GM21786 (cell line): ENCODE results near the gene SCP2D1.

Source experiments
- ATAC-seq: cut with Tn5 transposase; IDR thresholded peaks from one replicate; pipeline ENCODE4 v1.9.1; 2021; ENCODE audit not compliant: unreplicated experiment

SCP2D1 gene

GRCh38 chr20:18811904-18812303, 1.7 kb upstream of the SCP2D1 start:
- no peak for ATAC-seq

GRCh38 chr20:18815194-18815942, 1.8 kb downstream of the SCP2D1 start:
- no peak for ATAC-seq

GRCh38 chr20:18822832-18823231, 9.2 kb downstream of the SCP2D1 start:
- ATAC-seq = no peak

- ATAC-seq = no peak
Measured at GRCh38 chr20:18831830-18832499, 18.4 kb downstream of the SCP2D1 start.

- ATAC-seq = no peak
Measured at GRCh38 chr20:18832546-18833200, 19.1 kb downstream of the SCP2D1 start.

GRCh38 chr20:18835466-18836256, 22.1 kb downstream of the SCP2D1 start:
- ATAC-seq = no peak

GRCh38 chr20:18837718-18838117, 24.1 kb downstream of the SCP2D1 start:
- no peak for ATAC-seq

GRCh38 chr20:18839507-18840247, 26.1 kb downstream of the SCP2D1 start:
- no peak for ATAC-seq

GRCh38 chr20:18840248-18840645, 26.7 kb downstream of the SCP2D1 start:
- ATAC-seq = no peak

GRCh38 chr20:18845017-18845416, 31.4 kb downstream of the SCP2D1 start:
- no peak for ATAC-seq

- ATAC-seq = no peak
Measured at GRCh38 chr20:18847226-18847755, 33.7 kb downstream of the SCP2D1 start.

- ATAC-seq = no peak
Measured at GRCh38 chr20:18849131-18849530, 35.5 kb downstream of the SCP2D1 start.

GRCh38 chr20:18851629-18852028, 38.0 kb downstream of the SCP2D1 start:
- ATAC-seq = no peak

GRCh38 chr20:18852318-18852717, 38.7 kb downstream of the SCP2D1 start:
- no peak for ATAC-seq

GRCh38 chr20:18853216-18853615, 39.6 kb downstream of the SCP2D1 start:
- no peak for ATAC-seq

- ATAC-seq = no peak
Measured at GRCh38 chr20:18853946-18854646, 40.5 kb downstream of the SCP2D1 start.

GRCh38 chr20:18855882-18856281, 42.3 kb downstream of the SCP2D1 start:
- no peak for ATAC-seq

GRCh38 chr20:18856873-18857272, 43.3 kb downstream of the SCP2D1 start:
- no peak for ATAC-seq

GRCh38 chr20:18857640-18858039, 44.1 kb downstream of the SCP2D1 start:
- no peak for ATAC-seq

GRCh38 chr20:18858816-18859215, 45.2 kb downstream of the SCP2D1 start:
- no peak for ATAC-seq
